ENCODE results near the gene LYZL1. TPM values are rescaled to one million over a fixed set of nuclear protein-coding genes. Genes with fewer than 3 reads are reported as not detected.

Gene LYZL1
- total and polyA plus RNA-seq, 9 of the 15 experiments (the other 6 are each of a cell fraction or from before 2014, with no cell fraction given) = not detected

DNA sequence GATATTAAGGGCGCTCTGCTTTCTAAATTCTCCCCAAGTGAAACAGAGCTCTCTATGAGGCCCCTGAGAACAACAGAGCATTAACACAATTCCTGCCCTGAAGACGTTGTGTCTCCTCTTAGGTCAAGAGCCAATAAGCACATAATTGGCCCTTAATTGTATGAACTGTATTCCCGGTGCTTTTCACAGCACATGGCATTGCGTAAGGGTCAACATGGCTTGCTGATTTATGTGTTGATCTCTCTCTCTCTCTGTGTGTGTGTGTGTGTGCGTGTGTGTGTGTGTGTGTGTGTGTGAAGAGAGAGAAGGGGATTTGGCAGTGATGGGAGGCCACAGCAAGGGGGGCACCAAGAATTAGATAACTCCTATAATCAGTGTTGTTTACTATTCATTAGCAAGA, 40.5 kb downstream of the LYZL1 start:
- no peak overlapping the region for H2AFZ ChIP-seq (ENCODE audit: low read depth, low read length)
- DNase-seq (ENCODE audit: extremely low read depth in 1 of 4, low spot score in 3 of 4) (no peak), FAIRE-seq (no peak), ATAC-seq (no peak)
- H3K4me3 ChIP-seq = no peak overlapping the region
- no peaks in the 10 kb centered on the region for H3K79me2 ChIP-seq (ENCODE audit: control insufficient read depth, insufficient read depth, low read length)
- no peaks in the 10 kb centered on the region for H3K36me3 ChIP-seq (ENCODE audit: control insufficient read depth, insufficient read depth, low read length)
- peaks cover 7 to 16% of the 10 kb centered on the region in 2 experiments; a peak in 4 of 5 replicates for H3K27me3 ChIP-seq (ENCODE audit: control insufficient read depth in 2 of 2, insufficient read depth in 2 of 2, low read length in 2 of 2)
- H3K9me3 ChIP-seq (replicated peaks; ENCODE audit: control insufficient read depth, insufficient read depth, low read depth, low read length) = no peaks in the 10 kb centered on the region
- H3K4me1 ChIP-seq (replicated peaks in 1 of 2; ENCODE audit: control insufficient read depth in 2 of 2, insufficient read depth in 2 of 2, low read length in 2 of 2) = no peaks in the 10 kb centered on the region
- CTCF ChIA-PET (ENCODE audit: low intra/inter-chr PET ratio) = no interaction called here
- H3K9me1 ChIP-seq (ENCODE audit: control insufficient read depth, insufficient read depth, low read length) = no peaks in the 10 kb centered on the region
- no TSS peak for BruUV-seq (replicated peaks)
- WGBS (ENCODE audit: insufficient coverage, low coverage, missing lambda C conversion rate) = 0% methylated on average over 5 of the region's 5 CpGs
- in situ Hi-C loops (cut with MboI) (no loop called here), intact Hi-C loops (cut with micrococcal nuclease) (no loop called here)
- no peaks in the 10 kb centered on the region for H4K20me1 ChIP-seq (replicated peaks; ENCODE audit: control insufficient read depth, insufficient read depth, low read length)
- no peak overlapping the region for H3K4me2 ChIP-seq (ENCODE audit: insufficient read depth, low read length)
- no peak overlapping the region for H3K9ac ChIP-seq (ENCODE audit: insufficient read depth in 1 of 2, low read depth in 2 of 2, low read length in 2 of 2)
- POLR2A ChIA-PET = interaction anchor here (0.6 kb wide), 1 partner anchor 11 kb away, joined by 3 read pairs; no protein-coding TSS in a partner anchor
- no peak overlapping the region for H3K27ac ChIP-seq (ENCODE audit: extremely low read depth, low read depth, low read length)
- TF ChIP-seq ZNF280B (CRISPR knock-in tag; IDR thresholded peaks at IDR 0.05) (no peak), FOXJ3 (CRISPR knock-in tag; IDR thresholded peaks at IDR 0.05) (no peak), HMBOX1 (IDR thresholded peaks at IDR 0.05) (no peak), RBM22 (IDR thresholded peaks at IDR 0.05; ENCODE audit: low read depth, low read length, poor library complexity, severe bottlenecking) (no peak), ZBTB17 (CRISPR knock-in tag; IDR thresholded peaks at IDR 0.05) (no peak), BDP1 (IDR thresholded peaks at IDR 0.05; ENCODE audit: insufficient read depth, insufficient read length) (no peak), FOSL1 (tag; conservative IDR thresholded peaks at IDR 0.05) (no peak), ZBTB40 (IDR thresholded peaks at IDR 0.05) (no peak), ZBTB40 (CRISPR knock-in tag; IDR thresholded peaks at IDR 0.05) (no peak), TRIM24 (IDR thresholded peaks at IDR 0.05) (no peak), ZNF511 (CRISPR knock-in tag; IDR thresholded peaks at IDR 0.05) (no peak)
